ENCODE results near the gene ORC4.
A peak's percentile ranks its signal among the peaks of the same experiment; 100 is the strongest.
"Not testable (repeated sequence)": the region's sequence is repeated elsewhere in the genome, so short reads cannot be mapped to it uniquely, and the experiment has no call there.

ORC4 gene

GRCh38 chr2:148027822-148028221 lies 7.3 kb upstream of the ORC4 start:
- Mint-ChIP-seq H3K36me3 (no peaks in the 10 kb centered on the region), H3K27ac (no peak overlapping the region), H3K9me3 (ENCODE audit: low read depth) (no peaks in the 10 kb centered on the region), H3K4me3 (no peak overlapping the region), H3K4me1 (ENCODE audit: low read depth) (peaks cover 43% of the 10 kb centered on the region), H3K27me3 (no peaks in the 10 kb centered on the region)

GRCh38 chr2:148026573-148026972 lies 6.0 kb upstream of the ORC4 start:
- Mint-ChIP-seq H3K36me3 (no peaks in the 10 kb centered on the region), H3K4me1 (ENCODE audit: low read depth) (peaks cover 48% of the 10 kb centered on the region), H3K27me3 (no peaks in the 10 kb centered on the region), H3K9me3 (ENCODE audit: low read depth) (no peaks in the 10 kb centered on the region), H3K27ac (no peak overlapping the region), H3K4me3 (no peak overlapping the region)

- Mint-ChIP-seq H3K27ac (peak overlapping the region; percentile 95), H3K27me3 (no peaks in the 10 kb centered on the region), H3K36me3 (no peaks in the 10 kb centered on the region), H3K4me3 (peak overlapping the region; percentile 100), H3K4me1 (ENCODE audit: low read depth) (peaks cover 53% of the 10 kb centered on the region), H3K9me3 (ENCODE audit: low read depth) (no peaks in the 10 kb centered on the region)
Measured at GRCh38 chr2:148023861-148024260, 3.3 kb upstream of the ORC4 start.

GRCh38 chr2:148022882-148023281 lies 2.3 kb upstream of the ORC4 start:
- H3K36me3 Mint-ChIP-seq = peaks cover 2% of the 10 kb centered on the region
- peak overlapping the region; percentile 100 for H3K4me3 Mint-ChIP-seq
- H3K9me3 Mint-ChIP-seq (ENCODE audit: low read depth) = no peaks in the 10 kb centered on the region
- peak overlapping the region; percentile 95 for H3K27ac Mint-ChIP-seq
- peaks cover 58% of the 10 kb centered on the region for H3K4me1 Mint-ChIP-seq (ENCODE audit: low read depth)
- H3K27me3 Mint-ChIP-seq = no peaks in the 10 kb centered on the region

- Mint-ChIP-seq H3K4me3 (peak overlapping the region; percentile 100), H3K36me3 (peaks cover 2% of the 10 kb centered on the region), H3K27ac (peak overlapping the region; percentile 95), H3K4me1 (ENCODE audit: low read depth) (peaks cover 61% of the 10 kb centered on the region), H3K27me3 (no peaks in the 10 kb centered on the region), H3K9me3 (ENCODE audit: low read depth) (no peaks in the 10 kb centered on the region)
Measured at GRCh38 chr2:148022351-148022750, 1.8 kb upstream of the ORC4 start.

GRCh38 chr2:148021886-148022285 lies 1.3 kb upstream of the ORC4 start:
- Mint-ChIP-seq H3K4me3 (peak overlapping the region; percentile 100), H3K27me3 (no peaks in the 10 kb centered on the region), H3K36me3 (peaks cover 2% of the 10 kb centered on the region), H3K9me3 (ENCODE audit: low read depth) (no peaks in the 10 kb centered on the region), H3K4me1 (ENCODE audit: low read depth) (peaks cover 61% of the 10 kb centered on the region), H3K27ac (peak overlapping the region; percentile 95)

GRCh38 chr2:148021059-148021861 lies 723 bp upstream of the ORC4 start, which contains the start of gene MBD5:
Gene MBD5, plus strand, starts transcription at chr2:148021091.
- Mint-ChIP-seq H3K4me1 (ENCODE audit: low read depth) (peaks cover 61% of the 10 kb centered on the region), H3K27me3 (no peaks in the 10 kb centered on the region), H3K27ac (peak within 1 kb of the TSS; percentile 95), H3K36me3 (peaks cover 2% of the 10 kb centered on the region), H3K4me3 (peak within 1 kb of the TSS; percentile 100), H3K9me3 (ENCODE audit: low read depth) (no peaks in the 10 kb centered on the region)

GRCh38 chr2:148014616-148015015 lies 5.9 kb downstream of the ORC4 start:
- Mint-ChIP-seq H3K27me3 (no peaks in the 10 kb centered on the region), H3K9me3 (ENCODE audit: low read depth) (peaks cover 2% of the 10 kb centered on the region), H3K36me3 (peaks cover 11% of the 10 kb centered on the region), H3K4me3 (no peak overlapping the region), H3K27ac (peak overlapping the region; percentile 46), H3K4me1 (ENCODE audit: low read depth) (peaks cover 63% of the 10 kb centered on the region)

- peaks cover 6% of the 10 kb centered on the region for H3K9me3 Mint-ChIP-seq (ENCODE audit: low read depth)
- no peak overlapping the region for H3K27ac Mint-ChIP-seq
- H3K4me1 Mint-ChIP-seq (ENCODE audit: low read depth) = peaks cover 57% of the 10 kb centered on the region
- no peaks in the 10 kb centered on the region for H3K27me3 Mint-ChIP-seq
- peaks cover 13% of the 10 kb centered on the region for H3K36me3 Mint-ChIP-seq
- no peak overlapping the region for H3K4me3 Mint-ChIP-seq
Measured at GRCh38 chr2:148013876-148014275, 6.7 kb downstream of the ORC4 start.

GRCh38 chr2:148008411-148008810 lies 12.1 kb downstream of the ORC4 start:
- H3K27ac Mint-ChIP-seq, H3K4me3 Mint-ChIP-seq, H3K27me3 Mint-ChIP-seq: not testable (repeated sequence)
- Mint-ChIP-seq H3K36me3 (peaks cover 30% of the 10 kb centered on the region), H3K9me3 (ENCODE audit: low read depth) (peaks cover 24% of the 10 kb centered on the region), H3K4me1 (ENCODE audit: low read depth) (peaks cover 57% of the 10 kb centered on the region)

- Mint-ChIP-seq H3K4me3 (no peak overlapping the region), H3K27ac (no peak overlapping the region), H3K27me3 (no peaks in the 10 kb centered on the region), H3K4me1 (ENCODE audit: low read depth) (peaks cover 54% of the 10 kb centered on the region), H3K36me3 (peaks cover 37% of the 10 kb centered on the region), H3K9me3 (ENCODE audit: low read depth) (peaks cover 32% of the 10 kb centered on the region)
Measured at GRCh38 chr2:148007219-148007900, 13.2 kb downstream of the ORC4 start.

- Mint-ChIP-seq H3K4me1 (ENCODE audit: low read depth) (peaks cover 53% of the 10 kb centered on the region), H3K4me3 (no peak overlapping the region), H3K9me3 (ENCODE audit: low read depth) (peaks cover 35% of the 10 kb centered on the region), H3K27ac (no peak overlapping the region), H3K27me3 (no peaks in the 10 kb centered on the region), H3K36me3 (peaks cover 43% of the 10 kb centered on the region)
Measured at GRCh38 chr2:148006249-148007007, 14.1 kb downstream of the ORC4 start.

GRCh38 chr2:148002420-148002819 lies 18.1 kb downstream of the ORC4 start:
- not testable (repeated sequence) for H3K27me3 Mint-ChIP-seq, H3K27ac Mint-ChIP-seq, H3K4me3 Mint-ChIP-seq
- H3K4me1 Mint-ChIP-seq (ENCODE audit: low read depth) = peaks cover 63% of the 10 kb centered on the region
- H3K36me3 Mint-ChIP-seq = peaks cover 29% of the 10 kb centered on the region
- H3K9me3 Mint-ChIP-seq (ENCODE audit: low read depth) = peaks cover 21% of the 10 kb centered on the region

GRCh38 chr2:148000095-148000494 lies 20.4 kb downstream of the ORC4 start:
- H3K4me3 Mint-ChIP-seq = no peak overlapping the region
- no peak overlapping the region for H3K27ac Mint-ChIP-seq
- peaks cover 54% of the 10 kb centered on the region for H3K4me1 Mint-ChIP-seq (ENCODE audit: low read depth)
- H3K9me3 Mint-ChIP-seq (ENCODE audit: low read depth) = peaks cover 16% of the 10 kb centered on the region
- no peaks in the 10 kb centered on the region for H3K27me3 Mint-ChIP-seq
- H3K36me3 Mint-ChIP-seq = peaks cover 34% of the 10 kb centered on the region

GRCh38 chr2:147999126-147999525 lies 21.4 kb downstream of the ORC4 start:
- Mint-ChIP-seq H3K4me3 (no peak overlapping the region), H3K4me1 (ENCODE audit: low read depth) (peaks cover 52% of the 10 kb centered on the region), H3K36me3 (peaks cover 36% of the 10 kb centered on the region), H3K9me3 (ENCODE audit: low read depth) (peaks cover 16% of the 10 kb centered on the region), H3K27ac (peak overlapping the region; percentile 67), H3K27me3 (no peaks in the 10 kb centered on the region)
